HG03196 (cell line): ENCODE results near the gene ATF2.
"Not testable (repeated sequence)": the region's sequence is repeated elsewhere in the genome, so short reads cannot be mapped to it uniquely, and the experiment has no call there.

Experiments used
- ATAC-seq: cut with Tn5 transposase; IDR thresholded peaks from one replicate; pipeline ENCODE4 v1.9.1; 2021; ENCODE audit not compliant: unreplicated experiment

The ATF2 gene

DNA sequence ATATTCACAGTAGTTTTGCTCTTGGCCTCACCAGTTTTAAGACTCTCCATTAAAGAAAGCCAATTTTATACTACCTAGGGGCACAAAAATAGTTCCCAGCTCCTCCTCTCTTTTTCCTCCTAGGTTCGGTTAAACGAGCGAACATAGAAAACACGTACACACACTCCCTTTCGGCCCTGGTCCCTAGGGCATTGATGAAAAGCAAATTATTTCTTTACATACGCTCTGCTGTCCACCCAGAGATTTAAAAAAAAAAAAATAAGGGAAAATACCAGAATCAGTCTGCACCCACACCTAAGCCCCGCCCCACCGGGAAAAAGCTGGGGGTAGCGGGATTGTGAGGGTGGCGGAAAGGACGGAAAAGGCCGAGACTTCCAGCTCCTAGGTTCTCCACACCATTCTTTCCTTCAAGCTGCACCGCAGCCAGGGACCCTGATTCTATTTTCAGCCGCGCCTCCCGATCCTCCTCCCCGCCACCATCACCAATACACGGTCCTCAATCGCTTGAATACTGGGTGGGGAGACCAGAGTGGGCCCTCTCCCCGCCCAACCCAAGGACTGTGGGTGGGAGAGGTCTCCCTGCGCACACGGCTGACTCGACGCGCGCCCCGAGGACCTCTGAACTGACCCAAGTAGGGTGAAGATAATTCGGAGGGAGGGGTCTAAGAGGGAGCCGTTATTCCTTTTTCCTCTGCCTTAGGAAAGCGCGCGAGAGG is 769 bp downstream of the ATF2 start:
- peak; percentile 4 for ATAC-seq

DNA sequence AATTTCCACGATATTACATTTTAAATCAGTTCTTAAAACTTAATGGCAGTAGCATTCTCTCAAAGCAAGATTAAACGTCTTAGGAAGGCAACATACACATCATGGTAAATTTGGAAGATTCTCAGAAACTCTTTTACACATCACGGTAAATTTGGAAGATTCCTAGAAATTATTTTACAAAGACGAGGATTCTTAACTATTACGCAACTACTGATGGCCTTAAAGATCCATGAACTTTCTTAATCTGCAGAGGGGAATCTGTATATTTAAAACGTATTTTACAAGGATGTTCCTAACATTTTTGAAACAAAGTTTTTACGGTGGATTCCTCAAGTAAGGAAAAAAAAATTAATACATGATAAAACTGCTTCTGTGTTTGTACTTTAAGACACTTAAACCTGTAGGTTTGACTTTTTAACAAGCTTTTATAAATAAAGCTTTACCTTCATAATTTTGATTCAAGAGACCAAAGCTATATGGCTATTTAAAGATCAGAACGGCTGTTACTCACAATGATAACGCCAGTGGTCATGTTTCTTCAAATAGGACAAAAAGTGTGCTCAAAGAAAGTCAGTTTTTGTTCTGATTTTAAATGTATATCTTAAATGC is 1.7 kb downstream of the ATF2 start:
- ATAC-seq = no peak

DNA sequence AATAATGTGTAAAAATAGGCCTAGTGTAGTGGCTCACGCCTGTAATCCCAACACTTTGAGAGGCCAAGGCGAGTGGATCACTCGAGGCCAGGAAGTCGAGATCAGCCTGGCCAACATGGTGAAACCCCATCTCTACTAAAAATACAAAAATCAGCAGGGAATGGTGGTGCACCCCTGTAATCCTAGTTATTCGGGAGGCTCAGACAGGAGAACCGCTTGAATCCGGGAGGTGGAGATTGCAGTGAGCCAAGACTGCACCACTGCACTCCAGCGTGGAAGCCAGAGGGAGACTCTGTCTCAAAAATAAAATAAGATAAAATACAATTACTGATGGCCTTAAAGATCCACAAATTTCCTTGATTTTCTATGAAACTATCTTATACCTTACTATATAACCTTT is 3.8 kb downstream of the ATF2 start:
- no peak for ATAC-seq

DNA sequence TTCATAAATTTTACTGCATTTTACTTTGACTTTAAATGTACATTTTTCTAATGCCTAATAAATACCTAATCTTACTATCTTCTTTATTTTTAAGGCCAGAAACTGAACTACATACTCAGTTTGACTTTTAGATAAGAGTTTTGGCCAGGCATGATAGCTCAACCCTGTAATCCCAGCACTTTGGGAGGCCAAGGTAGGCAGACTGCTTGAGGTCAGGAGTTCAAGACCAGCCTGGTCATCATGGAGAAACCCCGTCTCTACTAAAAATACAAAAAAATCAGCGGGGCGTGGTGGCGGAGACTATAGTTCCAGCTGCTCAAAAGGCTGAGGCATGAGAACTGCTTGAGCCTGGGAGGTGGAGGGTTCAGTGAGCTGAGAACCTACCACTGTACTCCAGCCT is 9.1 kb downstream of the ATF2 start:
- no peak for ATAC-seq

DNA sequence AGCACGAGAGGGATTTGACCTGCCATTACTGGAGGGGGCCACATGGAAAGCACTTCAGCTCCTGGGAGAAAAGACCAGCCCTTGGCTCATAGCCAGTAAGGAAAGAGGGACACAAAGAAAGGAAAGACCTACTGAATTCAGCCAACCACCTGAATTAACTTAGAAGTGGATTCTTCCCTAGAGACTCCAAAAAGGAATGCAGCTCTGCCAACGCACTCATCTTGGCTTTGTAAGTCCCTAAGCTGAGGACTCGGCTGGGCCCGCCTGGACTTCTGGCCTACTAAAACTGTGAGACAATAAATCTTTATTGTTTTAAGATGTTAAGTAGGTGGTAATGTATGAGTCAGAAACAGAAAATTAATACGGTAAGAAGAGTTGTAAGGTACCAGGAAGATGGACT is 11.5 kb downstream of the ATF2 start:
- ATAC-seq = no peak

DNA sequence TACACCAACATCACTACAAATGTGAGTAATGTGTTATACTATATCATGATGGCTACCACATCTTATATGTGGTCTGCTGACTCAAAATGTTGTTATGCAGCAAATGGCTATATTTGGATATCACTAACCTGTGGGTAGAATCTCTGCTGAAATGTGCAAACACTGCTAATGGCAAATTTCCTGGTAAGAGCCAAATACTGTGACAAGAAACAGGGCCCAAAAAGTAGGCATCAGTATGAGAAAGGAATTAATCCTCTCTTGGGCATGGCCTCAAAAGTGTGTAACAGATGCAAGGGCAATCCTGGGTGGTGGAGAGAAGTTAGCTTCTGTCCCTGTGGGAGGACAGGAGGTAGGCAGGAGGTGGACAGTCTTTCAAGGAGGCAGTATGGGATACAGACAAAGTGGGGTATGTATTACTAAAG is 13.3 kb downstream of the ATF2 start:
- peak; percentile 77 for ATAC-seq

DNA sequence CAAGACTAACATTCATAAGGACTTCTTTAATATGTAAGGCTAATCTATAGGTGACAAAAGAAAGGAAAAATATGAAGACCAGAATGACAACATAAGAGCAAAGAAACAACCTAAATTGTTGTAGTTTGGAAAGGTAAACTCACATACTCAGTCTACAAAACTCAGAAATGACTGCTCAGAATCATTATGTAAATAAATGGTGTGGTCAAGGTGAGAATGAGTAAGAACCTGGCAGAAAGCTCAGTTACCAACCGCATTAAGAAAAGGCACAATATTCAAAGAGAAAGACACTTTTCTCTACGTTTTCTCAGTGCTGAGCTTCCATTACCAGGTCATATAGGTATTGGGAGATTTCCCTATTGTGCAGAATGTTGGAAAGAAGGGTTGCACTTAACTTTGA is 15.8 kb downstream of the ATF2 start:
- ATAC-seq = peak; percentile 55

DNA sequence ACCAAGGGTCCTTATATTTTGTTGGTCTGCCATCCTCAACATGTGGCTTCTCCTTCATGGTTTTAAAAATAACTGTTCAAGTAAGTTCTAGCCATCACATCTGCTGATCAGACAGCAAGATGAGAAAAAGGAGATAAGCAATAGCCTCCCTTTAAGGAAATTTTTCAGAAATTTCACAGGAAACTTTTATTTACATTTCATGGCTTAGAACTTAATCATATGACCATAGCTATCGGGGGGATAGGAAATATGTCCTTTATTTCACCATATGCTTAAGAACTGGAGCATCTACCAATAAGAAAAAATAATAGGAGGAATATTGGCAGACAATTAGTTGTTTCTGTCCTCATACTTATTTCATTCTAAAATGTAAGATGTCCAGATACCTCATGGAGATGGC is 16.2 kb downstream of the ATF2 start:
- ATAC-seq = no peak

DNA sequence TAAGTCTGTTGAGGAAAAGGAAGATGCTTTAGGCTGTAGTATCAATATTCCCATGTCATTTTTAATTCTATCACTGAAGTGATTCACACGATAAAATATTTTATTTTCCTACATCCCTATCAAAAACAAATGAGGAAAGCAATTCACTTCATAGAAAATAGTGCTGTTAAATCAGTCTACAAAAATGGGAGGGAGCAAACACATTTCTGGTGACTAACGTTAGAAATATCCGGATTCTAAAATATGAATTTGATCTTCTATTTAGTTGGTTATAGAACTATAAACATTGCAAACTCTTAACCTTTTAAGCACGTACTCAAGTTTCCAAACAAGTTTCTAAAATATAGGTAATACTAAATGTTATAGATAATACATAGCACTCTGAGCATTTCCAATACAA is 20.8 kb downstream of the ATF2 start:
- no peak for ATAC-seq

DNA sequence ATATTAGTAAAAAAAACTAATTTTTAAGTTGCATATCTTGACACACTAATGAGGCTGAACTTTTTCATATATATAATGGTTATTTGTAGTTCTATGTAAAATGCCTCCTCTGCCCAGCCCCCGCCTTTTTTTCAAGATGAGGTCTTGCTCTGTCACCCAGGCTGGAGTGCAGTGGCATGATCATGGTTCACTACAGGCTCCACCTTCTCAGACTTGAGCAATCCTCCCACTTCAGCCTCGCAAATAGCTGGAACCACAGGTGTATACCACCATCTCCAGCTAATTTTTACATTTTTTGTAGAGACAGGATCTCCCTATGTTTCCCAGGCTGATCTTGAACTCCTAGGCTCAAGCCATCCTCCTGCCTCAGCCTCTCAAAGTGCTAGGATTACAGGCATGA is 24.3 kb downstream of the ATF2 start:
- ATAC-seq = no peak

DNA sequence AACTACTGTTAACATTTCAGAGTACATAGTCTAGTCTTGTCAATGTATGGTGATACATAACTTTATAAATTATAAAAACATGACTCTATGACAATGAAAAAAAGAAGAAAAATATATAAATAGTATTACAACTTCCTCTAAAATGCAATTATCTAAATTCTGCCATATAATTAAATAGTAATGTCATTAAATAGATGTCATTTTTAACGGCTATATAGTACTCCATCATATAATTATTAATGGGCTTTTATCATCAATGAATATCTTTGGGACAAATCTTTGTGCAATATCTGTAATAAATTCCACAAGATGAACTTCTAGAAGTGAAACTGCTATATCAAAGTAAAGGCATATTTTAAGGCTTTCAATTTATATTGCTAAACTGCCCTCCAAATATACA is 24.8 kb downstream of the ATF2 start:
- ATAC-seq = no peak

DNA sequence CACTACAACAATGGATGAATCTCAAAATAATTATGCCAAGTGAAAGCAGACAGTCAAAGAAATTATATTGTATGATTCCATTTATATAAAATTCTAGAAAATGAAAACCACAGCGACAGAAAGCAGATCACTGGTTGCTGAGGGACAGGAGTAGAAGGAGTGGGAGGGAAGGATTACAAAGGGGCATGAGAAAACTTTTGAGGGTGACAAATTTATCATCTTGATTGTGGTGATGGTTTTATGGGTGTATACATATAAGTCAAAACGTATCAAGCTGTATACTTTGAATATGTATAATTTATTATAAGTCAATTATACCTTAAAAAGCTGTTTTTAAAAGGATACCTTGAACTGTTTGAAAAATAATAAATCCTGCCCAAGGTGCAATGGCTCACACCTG is 27.7 kb downstream of the ATF2 start:
- ATAC-seq = no peak

DNA sequence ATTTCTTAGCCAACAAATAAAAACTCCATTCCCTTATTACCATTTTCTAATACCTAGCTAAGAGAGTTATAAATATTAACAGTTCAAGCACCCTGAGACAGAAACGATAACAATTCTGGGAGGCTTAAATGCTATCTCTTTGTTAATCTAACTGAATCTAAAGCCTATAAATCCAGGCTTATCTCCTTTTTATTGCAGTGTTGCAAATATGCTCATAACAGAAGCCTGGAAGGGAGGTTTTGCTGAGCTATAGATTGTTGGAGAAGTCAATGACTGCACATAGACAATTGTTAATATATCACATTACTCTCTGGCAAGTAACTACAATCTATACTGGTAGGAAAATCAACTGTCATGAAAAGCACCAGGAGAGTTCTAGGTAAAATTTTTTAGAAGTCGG is 30.2 kb downstream of the ATF2 start:
- no peak for ATAC-seq

DNA sequence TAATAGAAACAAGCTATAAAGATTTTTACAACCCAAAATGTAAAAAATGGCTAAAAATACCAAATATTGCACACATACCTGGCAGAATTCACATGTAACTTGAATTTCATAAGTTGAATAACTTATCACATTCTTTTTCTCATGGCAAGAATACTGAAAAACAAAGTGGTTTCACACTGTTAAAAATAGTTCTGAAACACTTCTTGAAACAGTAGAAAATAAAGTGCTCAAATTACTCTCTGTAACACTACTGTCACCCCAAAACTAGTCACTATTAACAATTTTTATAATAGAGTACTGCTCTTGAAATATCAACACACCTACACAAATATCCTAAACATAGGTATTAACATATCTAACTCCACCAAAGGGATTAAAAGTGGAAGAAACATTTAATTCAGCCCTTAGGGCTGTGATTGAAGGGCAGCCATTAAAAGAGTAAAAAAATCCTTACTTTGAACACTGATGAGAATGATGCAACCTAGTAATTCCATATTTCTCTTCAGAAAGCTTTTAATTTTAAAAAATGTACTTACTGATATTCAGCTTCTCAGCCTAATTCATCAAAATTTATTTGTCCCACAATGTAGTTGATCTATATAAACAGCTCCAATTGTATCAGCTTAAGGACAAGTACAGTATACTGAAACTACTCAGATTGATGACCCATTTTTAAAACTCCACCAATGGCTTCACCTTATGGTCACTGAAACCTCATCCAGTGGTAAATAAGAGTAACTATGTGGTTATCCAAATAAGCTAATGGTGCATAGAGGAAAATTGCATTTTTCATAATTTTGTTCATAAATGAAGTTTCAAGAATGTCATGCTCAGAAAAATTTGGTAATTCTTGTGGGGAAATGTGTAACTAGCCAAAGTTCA is 31.4 kb downstream of the ATF2 start:
- ATAC-seq = peak; percentile 64

DNA sequence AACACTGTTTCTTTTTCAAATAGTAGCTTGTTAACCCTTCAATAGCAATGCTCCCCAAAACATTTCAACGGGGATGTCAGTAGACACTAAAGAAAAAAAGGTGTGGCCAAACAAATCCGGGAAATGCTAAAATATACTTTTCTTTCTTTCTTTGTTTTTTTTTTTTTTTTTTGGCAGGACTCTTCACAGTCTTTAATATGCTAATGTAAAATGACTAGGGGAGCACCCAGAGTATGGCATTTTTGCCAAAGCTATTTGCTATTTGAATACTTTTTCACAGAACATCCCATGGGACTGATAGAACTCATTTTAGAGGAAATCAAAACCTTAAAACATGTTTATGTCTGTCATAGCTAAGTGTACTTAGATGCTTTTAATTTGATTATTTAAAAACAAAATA is 32.1 kb downstream of the ATF2 start:
- ATAC-seq = no peak

DNA sequence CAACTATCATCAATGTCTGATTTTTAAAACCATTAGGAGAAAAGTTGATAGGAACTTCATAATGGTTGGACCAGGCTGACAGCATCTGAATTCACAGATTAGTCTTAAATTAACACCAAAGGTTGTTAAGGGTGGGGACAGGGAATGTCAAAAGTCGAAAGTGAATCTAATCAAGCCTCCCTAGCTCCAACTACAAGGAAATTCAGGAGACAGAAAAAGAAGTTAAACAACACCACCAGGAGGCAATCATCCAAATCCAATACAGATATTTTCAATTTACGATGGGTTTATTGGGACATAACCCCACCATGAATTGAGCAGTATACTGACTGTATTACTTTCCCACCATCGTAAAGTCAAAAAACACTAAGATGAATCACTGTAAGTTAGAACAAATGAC is 32.8 kb downstream of the ATF2 start:
- no peak for ATAC-seq

DNA sequence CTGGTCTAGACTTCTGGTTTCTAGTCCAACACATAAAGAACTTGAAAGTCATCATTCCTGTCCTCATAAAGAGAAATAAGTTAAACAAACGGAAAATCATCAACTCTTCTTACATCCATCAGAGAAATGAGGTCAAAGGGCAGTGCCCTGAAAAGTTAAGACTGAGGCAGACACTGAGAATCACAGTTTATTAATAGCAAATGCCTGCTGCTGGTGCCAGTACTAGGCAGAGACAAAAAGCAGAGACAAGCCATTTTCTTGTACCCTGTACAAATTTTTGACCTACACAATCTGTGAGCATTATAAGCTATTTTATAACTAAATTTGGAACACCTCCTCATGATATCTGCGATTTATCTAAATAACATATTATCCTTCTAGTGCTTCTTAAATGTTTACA is 36.8 kb downstream of the ATF2 start:
- no peak for ATAC-seq

DNA sequence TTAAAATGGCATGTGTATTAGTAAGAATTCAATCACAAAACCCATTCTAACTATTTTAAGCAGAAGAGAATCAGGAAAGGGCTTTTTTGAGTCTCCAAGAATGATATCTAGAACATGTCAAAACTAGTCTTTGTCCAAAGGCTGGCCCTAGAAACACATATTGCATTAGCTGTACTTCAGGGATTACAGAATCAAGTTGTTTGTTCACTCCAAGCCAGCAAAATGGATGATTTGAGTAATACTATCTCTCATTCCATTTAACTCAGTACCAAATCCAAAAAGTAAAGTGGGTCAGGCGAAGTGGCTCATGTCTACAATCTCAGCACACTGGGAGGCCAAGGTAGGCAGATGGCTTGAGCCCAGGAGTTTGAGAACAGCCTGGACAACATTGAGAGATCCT is 41.3 kb downstream of the ATF2 start:
- no peak for ATAC-seq

DNA sequence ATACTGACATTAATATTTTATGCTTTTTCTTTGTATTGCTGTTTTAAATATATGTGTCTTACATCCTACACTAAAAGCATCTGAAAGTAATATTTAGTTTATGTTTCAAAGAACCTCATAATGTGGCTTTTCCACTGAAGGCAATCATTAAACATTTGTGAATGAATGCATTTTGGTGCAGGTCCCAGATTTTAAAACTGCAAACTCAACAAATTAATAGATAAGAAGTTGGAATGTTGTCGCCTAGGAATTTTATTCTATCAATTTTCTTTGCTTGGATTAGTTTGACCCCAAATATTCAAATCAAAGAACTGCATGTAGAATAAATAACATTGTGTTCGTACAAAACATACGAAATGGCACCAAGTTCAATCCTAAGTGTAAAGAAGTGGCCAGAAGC is 44.7 kb downstream of the ATF2 start:
- no peak for ATAC-seq

DNA sequence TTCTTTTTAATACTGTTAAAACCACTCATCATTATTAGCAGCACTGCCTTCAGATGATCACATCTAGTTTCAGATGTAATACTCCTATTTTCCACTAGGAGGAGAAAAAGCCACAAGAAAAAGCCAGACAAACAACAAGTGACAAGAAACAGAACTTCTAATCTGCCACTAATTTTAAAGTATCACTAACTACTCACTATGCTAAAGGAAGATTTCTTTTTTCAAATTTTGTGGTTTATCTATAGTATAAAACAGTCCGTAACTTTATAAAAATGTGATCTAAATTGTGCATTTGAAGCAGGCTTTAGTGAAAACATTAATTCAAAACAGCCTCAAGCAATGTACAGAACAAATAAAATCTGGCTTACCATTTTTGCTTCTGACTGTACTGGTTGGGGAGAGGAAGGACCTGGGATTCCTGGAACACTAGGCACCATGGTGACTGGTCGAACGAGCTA is 56.8 kb downstream of the ATF2 start:
- ATAC-seq = no peak

DNA sequence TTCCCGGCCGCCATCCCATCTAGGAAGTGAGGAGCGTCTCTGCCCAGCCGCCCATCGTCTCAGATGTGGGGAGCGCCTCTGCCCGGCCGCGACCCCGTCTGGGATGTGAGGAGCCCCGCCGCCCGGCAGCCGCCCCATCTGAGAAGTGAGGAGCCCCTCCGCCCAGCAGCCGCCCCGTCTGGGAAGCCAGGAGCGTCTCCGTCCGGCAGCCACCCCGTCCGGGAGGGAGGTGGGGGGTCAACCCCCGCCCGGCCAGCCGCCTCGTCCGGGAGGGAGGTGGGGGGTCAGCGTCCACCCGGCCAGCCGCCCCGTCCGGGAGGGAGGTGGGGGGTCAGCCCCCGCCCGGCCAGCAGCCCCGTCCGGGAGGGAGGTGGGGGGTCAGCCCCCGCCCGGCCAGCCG is 59.9 kb downstream of the ATF2 start:
- not testable (repeated sequence) for ATAC-seq

DNA sequence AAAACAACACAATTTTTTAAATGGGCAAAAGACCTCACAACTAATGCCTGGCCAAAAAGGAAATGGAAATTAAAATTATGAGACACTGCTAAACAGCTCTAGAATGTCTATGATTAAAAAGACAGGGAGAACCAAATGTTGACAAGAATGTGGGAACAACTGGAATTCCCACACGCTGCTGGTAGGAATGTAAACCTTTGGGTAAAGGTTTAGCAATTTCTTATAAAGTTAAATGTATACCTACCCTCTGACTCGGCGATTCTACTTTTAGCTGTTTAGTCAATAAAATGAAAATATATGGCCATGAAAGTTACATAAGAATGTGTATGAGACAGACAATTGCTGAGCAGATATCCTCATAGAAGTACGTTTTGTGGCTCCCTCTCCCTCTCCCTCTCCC is 60.9 kb downstream of the ATF2 start:
- ATAC-seq = no peak
